H9 (cell line): ENCODE results near the gene DMBT1. TPM values are rescaled to one million over a fixed set of nuclear protein-coding genes. Genes with fewer than 3 reads are reported as not detected.

Source experiments
- DNase-seq: peaks from one replicate; pipeline ENCODE4 v3.0.0-alpha.2; 2017
- H2AFZ ChIP-seq: one replicate; pipeline ENCODE4 v1.6.1; 2013; ENCODE audit warnings: mild to moderate bottlenecking, low read length, control low read depth, moderate library complexity
- H2AK5ac ChIP-seq: 2 replicates; pipeline ENCODE4 v1.6.1; 2013; ENCODE audit warnings: low read length, control low read depth, mixed read lengths; ENCODE audit not compliant: insufficient read length
- H2BK120ac ChIP-seq: one replicate; pipeline ENCODE4 v1.6.1; 2013; ENCODE audit warnings: low read depth, mild to moderate bottlenecking, low read length, control low read depth, inconsistent platforms; ENCODE audit not compliant: poor library complexity, severe bottlenecking
- H2BK12ac ChIP-seq: 2 replicates; pipeline ENCODE4 v1.6.1; 2013; ENCODE audit warnings: low read length, control low read depth, mixed read lengths, low read depth; ENCODE audit not compliant: insufficient read length
- H2BK15ac ChIP-seq: 2 replicates; pipeline ENCODE4 v1.6.1; 2013; ENCODE audit warnings: low read depth, low read length, control low read depth
- H2BK20ac ChIP-seq: one replicate; pipeline ENCODE4 v1.6.1; 2013; ENCODE audit warnings: low read depth, mild to moderate bottlenecking, low read length, control low read depth, inconsistent platforms; ENCODE audit not compliant: poor library complexity, severe bottlenecking
- H2BK5ac ChIP-seq: 2 replicates; pipeline ENCODE4 v1.6.1; 2013; ENCODE audit warnings: low read length, control low read depth, mixed read lengths; ENCODE audit not compliant: insufficient read length
- H3K14ac ChIP-seq: 2 replicates; pipeline ENCODE4 v1.6.1; 2013; ENCODE audit warnings: low read length, control low read depth; ENCODE audit not compliant: insufficient read depth
- H3K18ac ChIP-seq: 2 replicates; pipeline ENCODE4 v1.6.1; 2013; ENCODE audit warnings: low read depth, mild to moderate bottlenecking, mixed read lengths, low read length, control low read depth; ENCODE audit not compliant: insufficient read length
- H3K23ac ChIP-seq: 2 replicates; pipeline ENCODE4 v1.6.1; 2013; ENCODE audit warnings: low read length, control low read depth, mixed read lengths, low read depth; ENCODE audit not compliant: insufficient read length
- H3K23me2 ChIP-seq: 2 replicates; pipeline ENCODE4 v1.6.1; 2013; ENCODE audit warnings: low read depth, mild to moderate bottlenecking, mixed read lengths, low read length, control low read depth; ENCODE audit not compliant: insufficient read length, poor library complexity, severe bottlenecking
- H3K27ac ChIP-seq: 2 replicates; pipeline ENCODE4 v1.5.1; 2013; ENCODE audit warnings: low read length, control low read depth, mixed read lengths, low read depth; ENCODE audit not compliant: insufficient read length
- H3K27me3 ChIP-seq: 2 replicates; pipeline ENCODE4 v1.6.1; 2013; ENCODE audit warnings: low read length, control low read depth, inconsistent platforms; ENCODE audit not compliant: insufficient read depth
- H3K4ac ChIP-seq: 2 replicates; pipeline ENCODE4 v1.6.1; 2013; ENCODE audit warnings: low read depth, mild to moderate bottlenecking, control low read depth, inconsistent platforms, low read length, moderate library complexity
- H3K4me1 ChIP-seq: 2 replicates; pipeline ENCODE4 v1.6.1; 2013; ENCODE audit warnings: low read length, control low read depth, inconsistent platforms; ENCODE audit not compliant: insufficient read depth
- H3K4me2 ChIP-seq: 2 replicates; pipeline ENCODE4 v1.6.1; 2013; ENCODE audit warnings: low read length, control low read depth, mixed read lengths; ENCODE audit not compliant: insufficient read length, insufficient read depth
- H3K56ac ChIP-seq: 2 replicates; pipeline ENCODE4 v1.6.1; 2013; ENCODE audit warnings: low read depth, mild to moderate bottlenecking, mixed read lengths, low read length, control low read depth; ENCODE audit not compliant: insufficient read length
- H3K79me1 ChIP-seq: 2 replicates; pipeline ENCODE4 v1.6.1; 2013; ENCODE audit warnings: low read depth, mild to moderate bottlenecking, moderate library complexity, low read length, control low read depth, inconsistent platforms; ENCODE audit not compliant: insufficient read depth, poor library complexity, severe bottlenecking
- H3K79me2 ChIP-seq: 2 replicates; pipeline ENCODE4 v1.6.1; 2013; ENCODE audit warnings: low read length, control low read depth, inconsistent platforms; ENCODE audit not compliant: insufficient read depth
- H3K9ac ChIP-seq: 2 replicates; pipeline ENCODE4 v1.6.1; 2013; ENCODE audit warnings: low read length, control low read depth, mixed read lengths; ENCODE audit not compliant: insufficient read length; ENCODE audit errors: extremely low read depth
- H3K9me3 ChIP-seq: one replicate; pipeline ENCODE4 v1.6.1; 2013; ENCODE audit warnings: low read depth, low read length, inconsistent platforms; ENCODE audit not compliant: control insufficient read depth
- H3T11ph ChIP-seq: one replicate; pipeline ENCODE4 v1.6.1; 2013; ENCODE audit warnings: mild to moderate bottlenecking, low read length, control low read depth, inconsistent platforms
- H4K20me1 ChIP-seq: one replicate; pipeline ENCODE4 v1.6.1; 2013; ENCODE audit not compliant: control insufficient read depth, insufficient read length, insufficient read depth
- H4K5ac ChIP-seq: 2 replicates; pipeline ENCODE4 v1.6.1; 2013; ENCODE audit warnings: low read depth, mild to moderate bottlenecking, mixed read lengths, low read length, control low read depth; ENCODE audit not compliant: insufficient read length
- H4K8ac ChIP-seq: replicated peaks from 2 replicates; pipeline ENCODE4 v1.6.1; 2013; ENCODE audit warnings: low read length, control low read depth, mixed read lengths, low read depth; ENCODE audit not compliant: insufficient read length
- H4K91ac ChIP-seq: 2 replicates; pipeline ENCODE4 v1.6.1; 2013; ENCODE audit warnings: low read depth, mild to moderate bottlenecking, moderate library complexity, mixed read lengths, low read length, control low read depth; ENCODE audit not compliant: insufficient read length
- H3K27ac Mint-ChIP-seq, 3 experiments: 2 replicates in 2 of 3; 3 replicates in 1 of 3; pipeline ENCODE4 v1.8.0; 2020 to 2021; ENCODE audit warnings: mixed read lengths in 3 of 3, mild to moderate bottlenecking in 1 of 3, moderate library complexity in 1 of 3
- H3K27me3 Mint-ChIP-seq: 2 replicates; pipeline ENCODE4 v1.8.0; 2021; ENCODE audit warnings: low read depth, mild to moderate bottlenecking, moderate library complexity, mixed read lengths
- H3K36me3 Mint-ChIP-seq, 3 experiments: 2 replicates in 2 of 3; 3 replicates in 1 of 3; pipeline ENCODE4 v1.8.0; 2020 to 2021; ENCODE audit warnings: low read depth in 3 of 3, mixed read lengths in 3 of 3; ENCODE audit not compliant: insufficient read depth in 1 of 3
- H3K4me1 Mint-ChIP-seq, 2 experiments: 2 replicates each; pipeline ENCODE4 v1.8.0; 2020; ENCODE audit warnings: mixed read lengths in 2 of 2
- H3K4me3 Mint-ChIP-seq, 2 experiments: 2 replicates in 1 of 2; 3 replicates in 1 of 2; pipeline ENCODE4 v1.8.0; 2020 to 2021; ENCODE audit warnings: mild to moderate bottlenecking in 2 of 2, mixed read lengths in 2 of 2, moderate library complexity in 1 of 2
- H3K9me3 Mint-ChIP-seq, 2 experiments: 2 replicates in 1 of 2; 3 replicates in 1 of 2; pipeline ENCODE4 v1.8.0; 2020; ENCODE audit warnings: mild to moderate bottlenecking in 2 of 2, mixed read lengths in 2 of 2, moderate library complexity in 1 of 2
- WGBS: extraction: QIAGEN DNeasy Blood & Tissue Kit; methylation state at CpG from one replicate; pipeline ENCODE4 v1.1.7; 2013; ENCODE audit warnings: missing lambda C conversion rate, low lambda C conversion rate, mixed read lengths; ENCODE audit not compliant: insufficient read length; ENCODE audit errors: extremely low coverage; 5-methylcytosine and 5-hydroxymethylcytosine counted together
- total RNA-seq: library from RNA; stranded (reverse); gene quantifications from 2 replicates; pipeline ENCODE4 v1.2.1, GENCODE V29; 2021
- TF ChIP-seq, protein P1 (sequence below): fragments of 200-600 bp; sonication (generic); conservative IDR thresholded peaks from 3 replicates; pipeline ENCODE4 v1.8.0; 2021; ENCODE audit warnings: antibody characterized with exemption, mild to moderate bottlenecking

Gene DMBT1
- total RNA-seq, 1 experiment from 2014 or later = 0.04 TPM

DNA sequence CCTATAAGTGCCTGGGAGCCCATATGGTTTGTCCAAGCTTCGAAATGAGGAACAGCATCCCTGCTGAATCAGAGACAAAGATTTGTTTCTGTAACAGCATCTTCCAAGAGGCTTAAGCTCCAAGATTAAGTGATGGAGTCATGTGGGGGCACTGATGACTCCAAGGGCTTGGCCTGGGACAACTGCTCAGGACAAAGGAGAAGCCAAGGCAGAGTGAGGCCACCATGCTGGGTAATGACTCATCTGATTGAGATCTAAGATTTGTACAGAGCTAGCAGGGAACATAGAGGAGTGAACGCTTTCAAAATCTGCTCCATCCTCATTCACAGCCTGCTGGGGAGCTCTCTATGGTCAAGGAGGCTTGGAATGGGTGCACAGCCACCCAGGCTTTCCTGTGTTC lies 89.8 kb downstream of the DMBT1 start:
- Histone ChIP-seq H3K79me1 (no peaks in the 10 kb centered on the region), H4K91ac (no peak overlapping the region), H2AFZ (no peak overlapping the region), H3K4ac (no peak overlapping the region), H2BK120ac (no peak overlapping the region), H4K8ac (no peak overlapping the region), H3K23me2 (no peaks in the 10 kb centered on the region), H3T11ph (no peak overlapping the region), H3K4me1 (no peaks in the 10 kb centered on the region), H3K56ac (no peak overlapping the region), H3K9me3 (no peaks in the 10 kb centered on the region), H3K18ac (no peak overlapping the region), H3K27ac (no peak overlapping the region), H3K27me3 (no peaks in the 10 kb centered on the region), H2BK20ac (no peak overlapping the region), H3K14ac (no peak overlapping the region), H2BK12ac (no peak overlapping the region), H2AK5ac (no peak overlapping the region), H3K79me2 (no peaks in the 10 kb centered on the region), H3K23ac (no peak overlapping the region), H3K9ac (no peak overlapping the region), H4K20me1 (no peaks in the 10 kb centered on the region), H3K4me2 (no peak overlapping the region), H4K5ac (no peak overlapping the region), H2BK5ac (no peak overlapping the region), H2BK15ac (no peak overlapping the region)
- no peak for DNase-seq
- Mint-ChIP-seq H3K27ac (no peak overlapping the region), H3K27me3 (peaks cover 6% of the 10 kb centered on the region), H3K9me3 (no peaks in the 10 kb centered on the region; a peak in 1 of 5 replicates), H3K4me3 (no peak overlapping the region), H3K4me1 (peaks cover 0 to 3% of the 10 kb centered on the region in 2 experiments; a peak in 2 of 4 replicates), H3K36me3 (no peaks in the 10 kb centered on the region)
- no CpG with 5 or more reads among the region's 2 CpGs for WGBS
- TF ChIP-seq, protein P1, sequence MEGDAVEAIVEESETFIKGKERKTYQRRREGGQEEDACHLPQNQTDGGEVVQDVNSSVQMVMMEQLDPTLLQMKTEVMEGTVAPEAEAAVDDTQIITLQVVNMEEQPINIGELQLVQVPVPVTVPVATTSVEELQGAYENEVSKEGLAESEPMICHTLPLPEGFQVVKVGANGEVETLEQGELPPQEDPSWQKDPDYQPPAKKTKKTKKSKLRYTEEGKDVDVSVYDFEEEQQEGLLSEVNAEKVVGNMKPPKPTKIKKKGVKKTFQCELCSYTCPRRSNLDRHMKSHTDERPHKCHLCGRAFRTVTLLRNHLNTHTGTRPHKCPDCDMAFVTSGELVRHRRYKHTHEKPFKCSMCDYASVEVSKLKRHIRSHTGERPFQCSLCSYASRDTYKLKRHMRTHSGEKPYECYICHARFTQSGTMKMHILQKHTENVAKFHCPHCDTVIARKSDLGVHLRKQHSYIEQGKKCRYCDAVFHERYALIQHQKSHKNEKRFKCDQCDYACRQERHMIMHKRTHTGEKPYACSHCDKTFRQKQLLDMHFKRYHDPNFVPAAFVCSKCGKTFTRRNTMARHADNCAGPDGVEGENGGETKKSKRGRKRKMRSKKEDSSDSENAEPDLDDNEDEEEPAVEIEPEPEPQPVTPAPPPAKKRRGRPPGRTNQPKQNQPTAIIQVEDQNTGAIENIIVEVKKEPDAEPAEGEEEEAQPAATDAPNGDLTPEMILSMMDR = no peak
